PC-3 (cell line): Measurements from ENCODE around the gene APELA. TPM values are rescaled to one million over a fixed set of nuclear protein-coding genes. Genes with fewer than 3 reads are reported as not detected.

Source experiments
- ATAC-seq: fragments of 200-7000 bp; cut with Tn5 transposase; 2 replicates; pipeline ENCODE4 v1.9.1; 2020; ENCODE audit warnings: mild to moderate bottlenecking, moderate library complexity
- BruUV-seq: library from RNA; stranded (reverse); fragments of 400-500 nt; replicated peaks from 2 replicates; lab custom pipeline; 2021; lab: Mats Ljungman, UMichigan
- CTCF ChIA-PET: fragments of 300-600 bp; sonication (Branson Sonifier 250); formaldehyde crosslinking; loops from one replicate; lab custom pipeline; 2022; ENCODE audit warnings: antibody characterized with exemption; lab: Charles Lee
- POLR2A ChIA-PET: fragments of 300-600 bp; sonication (Branson Sonifier 250); formaldehyde crosslinking; loops from one replicate; lab custom pipeline; 2022; ENCODE audit warnings: antibody characterized with exemption; ENCODE audit not compliant: unreplicated experiment; lab: Charles Lee
- DNase-seq: peaks from one replicate; pipeline ENCODE4 v3.0.0-alpha.2; 2015
- H2AFZ ChIP-seq: fragments of 300-600 bp; sonication (generic); 2 replicates; pipeline ENCODE4 v1.6.0; 2016; ENCODE audit warnings: antibody characterized with exemption, low read length
- H3F3A ChIP-seq: fragments of 300-600 bp; sonication (generic); one replicate; pipeline ENCODE4 v1.6.0; 2017; ENCODE audit warnings: antibody characterized with exemption, low read length, control low read depth, mild to moderate bottlenecking; ENCODE audit not compliant: unreplicated experiment
- H3K27ac ChIP-seq: fragments of 300-600 bp; sonication (generic); 2 replicates; pipeline ENCODE4 v1.5.1; 2016; ENCODE audit warnings: mild to moderate bottlenecking, low read length
- H3K27me3 ChIP-seq: fragments of 300-600 bp; sonication (generic); 2 replicates; pipeline ENCODE4 v1.6.1; 2016; ENCODE audit warnings: low read length, mixed read lengths
- H3K36me3 ChIP-seq: fragments of 300-600 bp; sonication (generic); 2 replicates; pipeline ENCODE4 v1.6.1; 2016; ENCODE audit warnings: low read depth, mixed run types, low read length, mixed read lengths
- H3K4me1 ChIP-seq: fragments of 300-600 bp; sonication (generic); 2 replicates; pipeline ENCODE4 v1.5.1; 2016; ENCODE audit warnings: low read length; ENCODE audit not compliant: insufficient read depth
- H3K4me2 ChIP-seq: fragments of 300-600 bp; sonication (generic); 2 replicates; pipeline ENCODE4 v1.6.0; 2016; ENCODE audit warnings: low read length
- H3K4me3 ChIP-seq: fragments of 300-600 bp; sonication (generic); 2 replicates; pipeline ENCODE4 v1.5.1; 2016; ENCODE audit warnings: mild to moderate bottlenecking, low read length, mixed read lengths
- H3K79me2 ChIP-seq: fragments of 300-600 bp; sonication (generic); 2 replicates; pipeline ENCODE4 v1.6.1; 2017; ENCODE audit warnings: low read length, mixed read lengths
- H3K9ac ChIP-seq: fragments of 300-600 bp; sonication (generic); 2 replicates; pipeline ENCODE4 v1.6.0; 2016; ENCODE audit warnings: mild to moderate bottlenecking, low read length
- H3K9me2 ChIP-seq: fragments of 300-600 bp; sonication (generic); replicated peaks from 2 replicates; pipeline ENCODE4 v1.6.1; 2016; ENCODE audit warnings: mixed run types, low read length, mixed read lengths
- H3K9me3 ChIP-seq: fragments of 300-600 bp; sonication (generic); 2 replicates; pipeline ENCODE4 v1.6.1; 2016; ENCODE audit warnings: low read length, mixed read lengths
- H4K20me1 ChIP-seq: fragments of 300-600 bp; sonication (generic); 2 replicates; pipeline ENCODE4 v1.6.1; 2016; ENCODE audit warnings: low read length, mixed read lengths
- CTCF ChIP-seq: fragments of 300-600 bp; sonication (generic); conservative IDR thresholded peaks from 2 replicates; pipeline ENCODE4 v1.5.1; 2017; ENCODE audit warnings: antibody characterized with exemption, low read depth, mild to moderate bottlenecking, low read length
- EZH2 ChIP-seq: fragments of 300-600 bp; sonication (generic); IDR thresholded peaks from one replicate; pipeline ENCODE4 v1.6.1; 2017; ENCODE audit warnings: antibody characterized with exemption, mild to moderate bottlenecking, low read length; ENCODE audit not compliant: unreplicated experiment
- EZH2phosphoT487 ChIP-seq: fragments of 300-600 bp; sonication (generic); IDR thresholded peaks from 2 replicates; pipeline ENCODE4 v1.6.1; 2018; ENCODE audit warnings: mild to moderate bottlenecking, antibody characterized with exemption, low read length, borderline replicate concordance
- intact Hi-C: fragments of 100-400 bp; cut with micrococcal nuclease; formaldehyde crosslinking; loops from 2 replicates; pipeline ENCODE4 v1.9.0; 2023
- total RNA-seq: library from RNA; depleted of rRNA; stranded (reverse); fragments of >200 nt; gene quantifications from 2 replicates; pipeline ENCODE4 v1.2.3, GENCODE V29; 2014

APELA gene
- total RNA-seq, 1 experiment from 2014 or later = not detected

GRCh38 chr4:164890691-164891090 is 13.7 kb downstream of the APELA start:
- H2AFZ ChIP-seq = no peak overlapping the region
- no peaks in the 10 kb centered on the region for H3K9me3 ChIP-seq
- ChIA-PET POLR2A (no interaction called here), CTCF (no interaction called here)
- BruUV-seq = no TSS peak
- intact Hi-C loops = no loop called here
- no peaks in the 10 kb centered on the region for H3K79me2 ChIP-seq
- no peaks in the 10 kb centered on the region for H3K4me1 ChIP-seq
- H3K9ac ChIP-seq = no peak overlapping the region
- TF ChIP-seq EZH2phosphoT487 = no peak
- TF ChIP-seq EZH2 = no peak
- TF ChIP-seq CTCF = no peak
- peaks cover 47% of the 10 kb centered on the region for H3K27me3 ChIP-seq
- no peaks in the 10 kb centered on the region for H3F3A ChIP-seq
- no peaks in the 10 kb centered on the region for H4K20me1 ChIP-seq
- H3K27ac ChIP-seq = no peak overlapping the region
- H3K4me3 ChIP-seq = no peak overlapping the region
- H3K36me3 ChIP-seq = no peaks in the 10 kb centered on the region
- H3K9me2 ChIP-seq = no peaks in the 10 kb centered on the region
- H3K4me2 ChIP-seq = no peak overlapping the region
- ATAC-seq (no peak), DNase-seq (no peak)

- Histone ChIP-seq H2AFZ (no peak overlapping the region), H3K4me1 (no peaks in the 10 kb centered on the region), H3K9me2 (no peaks in the 10 kb centered on the region), H3K27me3 (peaks cover 55% of the 10 kb centered on the region), H3K9ac (no peak overlapping the region), H3K79me2 (no peaks in the 10 kb centered on the region), H4K20me1 (no peaks in the 10 kb centered on the region), H3K36me3 (no peaks in the 10 kb centered on the region), H3F3A (no peaks in the 10 kb centered on the region), H3K4me2 (no peak overlapping the region), H3K4me3 (no peak overlapping the region), H3K27ac (no peak overlapping the region), H3K9me3 (no peaks in the 10 kb centered on the region)
- DNase-seq = no peak
- intact Hi-C loops = no loop called here
- ChIA-PET CTCF (no interaction called here), POLR2A (no interaction called here)
- TF ChIP-seq EZH2phosphoT487 = no peak
- TF ChIP-seq CTCF = no peak
- no peak for TF ChIP-seq EZH2
- no TSS peak for BruUV-seq
- ATAC-seq = no peak
Observed at GRCh38 chr4:164892018-164892417, 15.0 kb downstream of the APELA start.

GRCh38 chr4:164894702-164895101 is 17.7 kb downstream of the APELA start:
- H3K9ac ChIP-seq = no peak overlapping the region
- H3K27me3 ChIP-seq = peaks cover 67% of the 10 kb centered on the region
- no peaks in the 10 kb centered on the region for H3K9me3 ChIP-seq
- BruUV-seq = no TSS peak
- ChIA-PET POLR2A (interaction anchor here (0.6 kb wide), 1 partner anchor 150 kb away, joined by 4 read pairs; no protein-coding TSS in a partner anchor), CTCF (no interaction called here)
- H2AFZ ChIP-seq = no peak overlapping the region
- no peak for ATAC-seq
- H3K79me2 ChIP-seq = no peaks in the 10 kb centered on the region
- DNase-seq = no peak
- H3K9me2 ChIP-seq = no peaks in the 10 kb centered on the region
- no peak for TF ChIP-seq CTCF
- TF ChIP-seq EZH2phosphoT487 = no peak
- no peak for TF ChIP-seq EZH2
- no peak overlapping the region for H3K4me3 ChIP-seq
- no peak overlapping the region for H3K27ac ChIP-seq
- H3K4me2 ChIP-seq = no peak overlapping the region
- no peaks in the 10 kb centered on the region for H3K4me1 ChIP-seq
- intact Hi-C loops = no loop called here
- H3F3A ChIP-seq = no peaks in the 10 kb centered on the region
- no peaks in the 10 kb centered on the region for H4K20me1 ChIP-seq
- no peaks in the 10 kb centered on the region for H3K36me3 ChIP-seq
